ENCODE measurements around the gene SSR4. TPM values are rescaled to one million over a fixed set of nuclear protein-coding genes. Genes with fewer than 3 reads are reported as not detected.

The SSR4 gene
- total RNA-seq, 1 experiment from 2014 or later: 182 TPM

DNA sequence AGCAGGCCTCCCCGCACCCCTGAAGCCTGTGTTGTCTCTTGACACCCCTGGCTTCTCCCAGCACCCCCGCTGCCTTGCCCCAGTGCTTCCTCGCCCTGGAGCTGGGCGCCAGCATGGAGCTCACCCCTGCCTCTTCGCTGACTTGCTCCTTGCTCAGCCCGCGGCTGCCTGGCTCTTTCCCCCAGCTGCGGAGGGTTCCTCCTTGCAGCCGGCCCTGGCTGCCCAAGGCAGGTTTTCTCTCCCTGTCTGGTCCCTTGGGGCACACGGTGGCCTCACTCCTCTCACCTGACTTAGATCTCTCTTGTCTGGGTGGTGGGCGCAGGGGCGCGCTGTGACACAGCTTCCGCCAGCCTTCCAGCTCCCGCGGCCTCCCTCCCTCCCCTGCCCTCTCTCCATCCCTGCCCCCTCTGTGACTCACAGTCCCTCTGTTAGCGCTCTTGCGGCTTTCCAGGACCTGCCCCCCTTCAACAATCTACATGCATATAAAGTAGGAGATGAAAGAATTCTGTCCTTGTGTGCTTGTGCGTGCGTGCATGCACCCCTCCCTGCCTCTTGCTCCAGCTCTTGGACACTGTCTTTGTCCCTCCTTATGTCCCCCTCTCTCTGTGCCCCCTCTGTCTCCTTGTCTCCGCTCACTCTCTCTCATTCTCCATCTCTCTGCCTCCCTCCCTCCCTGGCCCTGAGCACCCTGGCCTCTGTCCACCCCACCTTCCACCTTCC lies 28.2 kb upstream of the SSR4 start:
- no peak for ATAC-seq
- Histone ChIP-seq H3K4me2 (ENCODE audit: low read length) (no peak overlapping the region), H2AFZ (ENCODE audit: low read depth, low read length, poor library complexity, severe bottlenecking) (no peak overlapping the region), H3K36me3 (ENCODE audit: control insufficient read depth in 1 of 2, insufficient read depth in 2 of 2, low read length in 2 of 2) (no peaks in the 10 kb centered on the region), H3K9me3 (ENCODE audit: control insufficient read depth in 1 of 2, insufficient read depth in 1 of 2, low read depth in 1 of 2, low read length in 2 of 2) (no peaks in the 10 kb centered on the region), H3K27ac (ENCODE audit: low read depth, low read length) (no peak overlapping the region), H3K79me2 (ENCODE audit: insufficient read depth, low read length) (no peaks in the 10 kb centered on the region), H3K9me2 (ENCODE audit: insufficient read depth) (no peaks in the 10 kb centered on the region), H4K20me1 (ENCODE audit: insufficient read depth) (no peaks in the 10 kb centered on the region), H3K9ac (ENCODE audit: low read length) (no peak overlapping the region), H3K4me3 (replicated peaks in 1 of 2; ENCODE audit: low read depth in 1 of 2, low read length in 2 of 2) (no peak overlapping the region), H3K4me1 (ENCODE audit: control insufficient read depth in 1 of 2, insufficient read depth in 2 of 2, low read length in 2 of 2) (peaks cover 0 to 10% of the 10 kb centered on the region in 2 experiments; a peak in 2 of 4 replicates), H3K27me3 (ENCODE audit: insufficient read depth, low read length) (no peaks in the 10 kb centered on the region)
- ChIA-PET POLR2A (no interaction called here), RAD21 (ENCODE audit: low non-redundant PET in 1 of 2, low total read pairs in 2 of 2, uncharacterized antibody in 2 of 2, unreplicated experiment in 2 of 2) (no interaction called here), CTCF (no interaction called here)
- BruUV-seq (replicated peaks): no TSS peak
- TF ChIP-seq TCF7L2 (IDR thresholded peaks at IDR 0.05; ENCODE audit: borderline replicate concordance, extremely low read depth, insufficient read depth, insufficient read length) (peak; percentile 26), ELF1 (IDR thresholded peaks at IDR 0.05; ENCODE audit: borderline replicate concordance, low read depth) (no peak), ZFX (IDR thresholded peaks at IDR 0.05) (no peak; the same call in 1 of the 2 replicates), YY1 (IDR thresholded peaks at IDR 0.05; ENCODE audit: extremely low read depth, insufficient replicate concordance, low read depth, low read length) (no peak)
- TF ChIP-seq, protein P1, sequence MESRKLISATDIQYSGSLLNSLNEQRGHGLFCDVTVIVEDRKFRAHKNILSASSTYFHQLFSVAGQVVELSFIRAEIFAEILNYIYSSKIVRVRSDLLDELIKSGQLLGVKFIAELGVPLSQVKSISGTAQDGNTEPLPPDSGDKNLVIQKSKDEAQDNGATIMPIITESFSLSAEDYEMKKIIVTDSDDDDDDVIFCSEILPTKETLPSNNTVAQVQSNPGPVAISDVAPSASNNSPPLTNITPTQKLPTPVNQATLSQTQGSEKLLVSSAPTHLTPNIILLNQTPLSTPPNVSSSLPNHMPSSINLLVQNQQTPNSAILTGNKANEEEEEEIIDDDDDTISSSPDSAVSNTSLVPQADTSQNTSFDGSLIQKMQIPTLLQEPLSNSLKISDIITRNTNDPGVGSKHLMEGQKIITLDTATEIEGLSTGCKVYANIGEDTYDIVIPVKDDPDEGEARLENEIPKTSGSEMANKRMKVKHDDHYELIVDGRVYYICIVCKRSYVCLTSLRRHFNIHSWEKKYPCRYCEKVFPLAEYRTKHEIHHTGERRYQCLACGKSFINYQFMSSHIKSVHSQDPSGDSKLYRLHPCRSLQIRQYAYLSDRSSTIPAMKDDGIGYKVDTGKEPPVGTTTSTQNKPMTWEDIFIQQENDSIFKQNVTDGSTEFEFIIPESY (IDR thresholded peaks at IDR 0.05; ENCODE audit: extremely low read depth, insufficient replicate concordance, low read length): no peak
- no peak for DNase-seq (ENCODE audit: low read depth, low spot score)
- intact Hi-C loops (cut with micrococcal nuclease): no loop called here

Measured in HCT116 (cell line).